Body of pancreas (tissue), 4 donors: ENCODE data around the gene COL8A1.

ENCODE experiments used
- CTCF ChIP-seq, 7 experiments: fragments of 450-650 bp in 4 of 7; fragments of 200-600 bp in 3 of 7; sonication (generic) in 3 of 7; IDR thresholded peaks; one replicate each; pipeline ENCODE4 v1.5.1; 2016 to 2019; ENCODE audit warnings: antibody characterized with exemption in 7 of 7
- POLR2A ChIP-seq, 3 donors: fragments of 450-650 bp; IDR thresholded peaks; one replicate each; pipeline ENCODE4 v1.6.1; 2016; ENCODE audit warnings: antibody characterized with exemption in 3 of 3, mild to moderate bottlenecking in 2 of 3

DNA sequence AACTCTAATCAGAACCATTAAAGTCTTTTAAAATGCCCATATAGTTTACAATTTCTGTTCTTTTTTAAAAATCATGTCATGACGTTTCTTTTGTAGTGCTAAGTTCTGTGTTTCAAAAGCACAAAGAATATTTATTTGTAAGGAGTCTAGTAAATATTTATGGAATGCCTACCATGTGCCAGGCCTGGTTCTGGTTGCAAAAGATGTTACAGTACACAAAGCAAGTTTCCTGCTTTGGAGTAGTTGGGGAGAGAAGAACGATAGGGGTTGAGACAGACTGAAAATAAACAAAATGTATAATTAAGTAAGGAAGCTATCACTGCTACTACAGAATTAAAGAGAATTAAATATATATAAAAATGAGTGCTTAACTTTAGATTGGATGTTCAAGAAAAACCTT is 92.5 kb downstream of the COL8A1 start:
- no peak for TF ChIP-seq CTCF (IDR thresholded peaks at IDR 0.05)
- no peak for TF ChIP-seq POLR2A (IDR thresholded peaks at IDR 0.05)
